ENCODE measurements around the gene SVBP.

The SVBP gene

DNA sequence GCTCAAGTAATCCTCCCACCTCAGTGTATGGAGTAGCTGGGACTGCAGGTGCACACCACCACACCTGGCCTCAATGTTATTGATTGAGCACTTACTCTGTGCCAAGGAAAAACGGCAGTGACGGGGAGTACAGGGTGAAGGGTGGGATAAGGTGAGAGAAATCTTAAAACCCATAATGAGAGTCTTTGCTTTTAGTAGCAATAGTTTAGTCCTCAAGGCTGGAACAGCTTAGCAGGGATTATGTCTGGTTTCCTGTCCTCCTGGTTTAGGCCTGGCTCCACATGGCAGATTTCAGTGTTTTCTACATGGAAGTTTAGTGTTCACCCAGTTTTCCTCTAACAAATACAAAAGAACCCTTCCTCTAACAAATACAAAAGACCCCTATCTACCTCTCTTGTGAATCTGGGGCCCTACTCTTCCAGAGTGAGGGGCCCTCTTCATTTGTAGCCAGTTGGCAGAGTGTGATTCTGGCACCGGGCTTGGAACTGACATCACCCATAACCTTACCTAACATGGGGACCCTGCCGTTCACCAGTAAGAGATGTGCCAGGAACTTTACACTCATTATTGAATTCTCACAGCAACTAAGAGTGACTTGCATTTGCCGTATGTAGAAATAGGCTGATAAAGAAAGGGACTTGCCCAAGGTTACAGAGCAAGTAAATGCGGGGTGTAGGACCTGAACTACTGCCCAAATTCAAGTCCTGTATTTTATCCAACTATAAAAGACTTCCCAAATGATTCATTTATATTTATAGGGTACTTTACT, 36.1 kb upstream of the SVBP start:
- no peaks in the 10 kb centered on the region for H3K9me3 ChIP-seq (ENCODE audit: control insufficient read depth, insufficient read depth, low read depth, low read length)
- H3K27ac ChIP-seq (ENCODE audit: extremely low read depth, low read depth, low read length): no peak overlapping the region
- TF ChIP-seq ZNF76 (tag by site-specific recombination; IDR thresholded peaks at IDR 0.05; ENCODE audit: borderline replicate concordance, low read depth) (no peak), ZNF560 (tag by site-specific recombination; IDR thresholded peaks at IDR 0.05; ENCODE audit: borderline replicate concordance) (no peak), TCF7L2 (IDR thresholded peaks at IDR 0.05; ENCODE audit: borderline replicate concordance, low read depth, low read length) (no peak), ZNF501 (tag by site-specific recombination; IDR thresholded peaks at IDR 0.05) (no peak), ZNF571 (tag by site-specific recombination; IDR thresholded peaks at IDR 0.05) (no peak), GLI2 (tag by site-specific recombination; IDR thresholded peaks at IDR 0.05; ENCODE audit: borderline replicate concordance, low read depth) (no peak), HOXA7 (CRISPR knock-in tag; IDR thresholded peaks at IDR 0.05; ENCODE audit: borderline replicate concordance) (no peak), ZBTB21 (tag by site-specific recombination; IDR thresholded peaks at IDR 0.05) (no peak), MZF1 (tag by site-specific recombination; IDR thresholded peaks at IDR 0.05; ENCODE audit: borderline replicate concordance) (no peak)
- TF ChIP-seq, protein P1, sequence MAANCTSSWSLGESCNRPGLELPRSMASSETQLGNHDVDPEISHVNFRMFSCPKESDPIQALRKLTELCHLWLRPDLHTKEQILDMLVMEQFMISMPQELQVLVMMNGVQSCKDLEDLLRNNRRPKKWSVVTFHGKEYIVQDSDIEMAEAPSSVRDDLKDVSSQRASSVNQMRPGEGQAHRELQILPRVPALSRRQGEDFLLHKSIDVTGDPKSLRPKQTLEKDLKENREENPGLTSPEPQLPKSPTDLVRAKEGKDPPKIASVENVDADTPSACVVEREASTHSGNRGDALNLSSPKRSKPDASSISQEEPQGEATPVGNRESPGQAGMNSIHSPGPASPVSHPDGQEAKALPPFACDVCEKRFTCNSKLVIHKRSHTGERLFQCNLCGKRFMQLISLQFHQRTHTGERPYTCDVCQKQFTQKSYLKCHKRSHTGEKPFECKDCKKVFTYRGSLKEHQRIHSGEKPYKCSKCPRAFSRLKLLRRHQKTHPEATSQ (tag by site-specific recombination; IDR thresholded peaks at IDR 0.05): no peak
- TF ChIP-seq, protein P2, sequence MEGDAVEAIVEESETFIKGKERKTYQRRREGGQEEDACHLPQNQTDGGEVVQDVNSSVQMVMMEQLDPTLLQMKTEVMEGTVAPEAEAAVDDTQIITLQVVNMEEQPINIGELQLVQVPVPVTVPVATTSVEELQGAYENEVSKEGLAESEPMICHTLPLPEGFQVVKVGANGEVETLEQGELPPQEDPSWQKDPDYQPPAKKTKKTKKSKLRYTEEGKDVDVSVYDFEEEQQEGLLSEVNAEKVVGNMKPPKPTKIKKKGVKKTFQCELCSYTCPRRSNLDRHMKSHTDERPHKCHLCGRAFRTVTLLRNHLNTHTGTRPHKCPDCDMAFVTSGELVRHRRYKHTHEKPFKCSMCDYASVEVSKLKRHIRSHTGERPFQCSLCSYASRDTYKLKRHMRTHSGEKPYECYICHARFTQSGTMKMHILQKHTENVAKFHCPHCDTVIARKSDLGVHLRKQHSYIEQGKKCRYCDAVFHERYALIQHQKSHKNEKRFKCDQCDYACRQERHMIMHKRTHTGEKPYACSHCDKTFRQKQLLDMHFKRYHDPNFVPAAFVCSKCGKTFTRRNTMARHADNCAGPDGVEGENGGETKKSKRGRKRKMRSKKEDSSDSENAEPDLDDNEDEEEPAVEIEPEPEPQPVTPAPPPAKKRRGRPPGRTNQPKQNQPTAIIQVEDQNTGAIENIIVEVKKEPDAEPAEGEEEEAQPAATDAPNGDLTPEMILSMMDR (tag by site-specific recombination; IDR thresholded peaks at IDR 0.05): no peak
- peaks cover 10 to 50% of the 10 kb centered on the region in 2 experiments; a peak in 2 of 3 replicates for H3K36me3 ChIP-seq (ENCODE audit: control insufficient read depth in 2 of 2, insufficient read depth in 1 of 2, low read length in 2 of 2)
- no peak overlapping the region for H3K4me3 ChIP-seq (ENCODE audit: low read depth, low read length)
- H3K4me1 ChIP-seq (ENCODE audit: control insufficient read depth, insufficient read depth, low read length): no peaks in the 10 kb centered on the region
- POLR2A ChIA-PET: no interaction called here
- CTCF ChIA-PET: no interaction called here

DNA sequence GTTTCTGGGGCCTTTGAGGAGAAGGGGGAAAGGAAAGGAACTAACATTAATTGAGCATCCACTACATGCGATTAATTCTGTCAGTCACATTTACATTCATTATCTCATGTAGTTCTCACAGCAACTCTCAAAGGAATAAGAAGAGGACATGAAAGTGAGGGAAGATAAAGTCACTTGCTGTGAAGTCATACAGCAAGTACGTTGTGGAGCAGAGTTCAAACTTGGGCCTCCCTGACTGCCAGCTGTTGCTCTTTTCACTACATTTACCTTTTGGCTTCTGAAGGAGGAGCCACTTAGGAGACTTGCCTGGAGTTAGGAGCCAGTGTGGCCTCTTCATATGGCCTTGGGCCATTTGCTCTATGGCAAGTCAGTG, 35.4 kb upstream of the SVBP start:
- no peak overlapping the region for H3K4me3 ChIP-seq (ENCODE audit: low read depth, low read length)
- no peaks in the 10 kb centered on the region for H3K9me3 ChIP-seq (ENCODE audit: control insufficient read depth, insufficient read depth, low read depth, low read length)
- ChIA-PET POLR2A (no interaction called here), CTCF (no interaction called here)
- H3K4me1 ChIP-seq (ENCODE audit: control insufficient read depth, insufficient read depth, low read length): no peaks in the 10 kb centered on the region
- H3K36me3 ChIP-seq (ENCODE audit: control insufficient read depth in 2 of 2, insufficient read depth in 1 of 2, low read length in 2 of 2): peaks cover 10 to 51% of the 10 kb centered on the region in 2 experiments; a peak in 2 of 3 replicates
- no peak overlapping the region for H3K27ac ChIP-seq (ENCODE audit: extremely low read depth, low read depth, low read length)
- no peak for TF ChIP-seq KLF16 (tag by site-specific recombination; IDR thresholded peaks at IDR 0.05)
- TF ChIP-seq, protein P3, sequence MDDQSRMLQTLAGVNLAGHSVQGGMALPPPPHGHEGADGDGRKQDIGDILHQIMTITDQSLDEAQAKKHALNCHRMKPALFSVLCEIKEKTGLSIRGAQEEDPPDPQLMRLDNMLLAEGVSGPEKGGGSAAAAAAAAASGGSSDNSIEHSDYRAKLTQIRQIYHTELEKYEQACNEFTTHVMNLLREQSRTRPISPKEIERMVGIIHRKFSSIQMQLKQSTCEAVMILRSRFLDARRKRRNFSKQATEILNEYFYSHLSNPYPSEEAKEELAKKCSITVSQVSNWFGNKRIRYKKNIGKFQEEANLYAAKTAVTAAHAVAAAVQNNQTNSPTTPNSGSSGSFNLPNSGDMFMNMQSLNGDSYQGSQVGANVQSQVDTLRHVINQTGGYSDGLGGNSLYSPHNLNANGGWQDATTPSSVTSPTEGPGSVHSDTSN (CRISPR knock-in tag; IDR thresholded peaks at IDR 0.05): no peak
- peak; percentile 51 for TF ChIP-seq FEZF1 (tag by site-specific recombination; IDR thresholded peaks at IDR 0.05)
- TF ChIP-seq, protein P4, sequence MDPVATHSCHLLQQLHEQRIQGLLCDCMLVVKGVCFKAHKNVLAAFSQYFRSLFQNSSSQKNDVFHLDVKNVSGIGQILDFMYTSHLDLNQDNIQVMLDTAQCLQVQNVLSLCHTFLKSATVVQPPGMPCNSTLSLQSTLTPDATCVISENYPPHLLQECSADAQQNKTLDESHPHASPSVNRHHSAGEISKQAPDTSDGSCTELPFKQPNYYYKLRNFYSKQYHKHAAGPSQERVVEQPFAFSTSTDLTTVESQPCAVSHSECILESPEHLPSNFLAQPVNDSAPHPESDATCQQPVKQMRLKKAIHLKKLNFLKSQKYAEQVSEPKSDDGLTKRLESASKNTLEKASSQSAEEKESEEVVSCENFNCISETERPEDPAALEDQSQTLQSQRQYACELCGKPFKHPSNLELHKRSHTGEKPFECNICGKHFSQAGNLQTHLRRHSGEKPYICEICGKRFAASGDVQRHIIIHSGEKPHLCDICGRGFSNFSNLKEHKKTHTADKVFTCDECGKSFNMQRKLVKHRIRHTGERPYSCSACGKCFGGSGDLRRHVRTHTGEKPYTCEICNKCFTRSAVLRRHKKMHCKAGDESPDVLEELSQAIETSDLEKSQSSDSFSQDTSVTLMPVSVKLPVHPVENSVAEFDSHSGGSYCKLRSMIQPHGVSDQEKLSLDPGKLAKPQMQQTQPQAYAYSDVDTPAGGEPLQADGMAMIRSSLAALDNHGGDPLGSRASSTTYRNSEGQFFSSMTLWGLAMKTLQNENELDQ (tag by site-specific recombination; IDR thresholded peaks at IDR 0.05; ENCODE audit: low read depth): no peak
- no peak for TF ChIP-seq ZNF501 (tag by site-specific recombination; IDR thresholded peaks at IDR 0.05)
